GM21723 (cell line): Measurements from ENCODE around the gene PALLD.
A peak's percentile ranks its signal among the peaks of the same experiment; 100 is the strongest.

ENCODE experiments used
- ATAC-seq: cut with Tn5 transposase; IDR thresholded peaks from one replicate; pipeline ENCODE4 v1.9.1; 2021; ENCODE audit warnings: mild to moderate bottlenecking, moderate library complexity; ENCODE audit not compliant: unreplicated experiment

PALLD gene

GRCh38 chr4:168857546-168858314 lies 360.9 kb downstream of the PALLD start:
- ATAC-seq: no peak

- no peak for ATAC-seq
Measured at GRCh38 chr4:168859100-168859499, 362.2 kb downstream of the PALLD start.

- peak; percentile 97 for ATAC-seq
Measured at GRCh38 chr4:168859888-168860694, 363.2 kb downstream of the PALLD start.

- no peak for ATAC-seq
Measured at GRCh38 chr4:168860827-168861226, 364.0 kb downstream of the PALLD start.

- ATAC-seq: no peak
Measured at GRCh38 chr4:168863719-168864647, 367.1 kb downstream of the PALLD start.

- no peak for ATAC-seq
Measured at GRCh38 chr4:168864821-168865541, 368.1 kb downstream of the PALLD start.

GRCh38 chr4:168865854-168866253 lies 369.0 kb downstream of the PALLD start:
- ATAC-seq: no peak

- ATAC-seq: no peak
Measured at GRCh38 chr4:168866635-168867034, 369.8 kb downstream of the PALLD start.

- ATAC-seq: no peak
Measured at GRCh38 chr4:168867128-168867527, 370.3 kb downstream of the PALLD start.

- no peak for ATAC-seq
Measured at GRCh38 chr4:168868044-168868781, 371.4 kb downstream of the PALLD start.

- ATAC-seq: no peak
Measured at GRCh38 chr4:168868802-168869201, 371.9 kb downstream of the PALLD start.

- no peak for ATAC-seq
Measured at GRCh38 chr4:168870004-168870403, 373.2 kb downstream of the PALLD start.

- ATAC-seq: no peak
Measured at GRCh38 chr4:168871632-168872031, 374.8 kb downstream of the PALLD start.

- ATAC-seq: no peak
Measured at GRCh38 chr4:168874083-168874482, 377.2 kb downstream of the PALLD start.

GRCh38 chr4:168876106-168876505 lies 379.3 kb downstream of the PALLD start:
- no peak for ATAC-seq

GRCh38 chr4:168877511-168878491 lies 380.9 kb downstream of the PALLD start:
- ATAC-seq: no peak

- no peak for ATAC-seq
Measured at GRCh38 chr4:168878623-168879022, 381.8 kb downstream of the PALLD start.

- no peak for ATAC-seq
Measured at GRCh38 chr4:168879188-168879587, 382.3 kb downstream of the PALLD start.
